GM18873 (cell line): Measurements from ENCODE around the gene CNBP.

Experiments used
- ATAC-seq: cut with Tn5 transposase; IDR thresholded peaks from one replicate; pipeline ENCODE4 v1.9.1; 2021; ENCODE audit warnings: mild to moderate bottlenecking, moderate library complexity, moderate number of reproducible peaks; ENCODE audit not compliant: unreplicated experiment, low FRiP score

Gene CNBP

GRCh38 chr3:129132097-129132866 lies 51.4 kb downstream of the CNBP start:
- no peak for ATAC-seq

GRCh38 chr3:129131465-129132088 lies 52.1 kb downstream of the CNBP start:
- no peak for ATAC-seq

GRCh38 chr3:129130291-129130813 lies 53.3 kb downstream of the CNBP start:
- ATAC-seq, result no peak

GRCh38 chr3:129128357-129129155 lies 55.1 kb downstream of the CNBP start:
- no peak for ATAC-seq

GRCh38 chr3:129126726-129127280 lies 56.9 kb downstream of the CNBP start:
- no peak for ATAC-seq

- ATAC-seq, result no peak
These were observed 60.2 kb downstream of the CNBP start for GRCh38 chr3:129123314-129124060.

- no peak for ATAC-seq
These were observed 61.2 kb downstream of the CNBP start for GRCh38 chr3:129122412-129123011.

- no peak for ATAC-seq
These were observed 61.8 kb downstream of the CNBP start, which contains the start of gene RAB43 for GRCh38 chr3:129121792-129122411. RAB43 (minus strand) TSS chr3:129121804; CDS start chr3:129121489, 315 bp downstream.

- no peak for ATAC-seq
These were observed 62.5 kb downstream of the CNBP start for GRCh38 chr3:129121016-129121791.

GRCh38 chr3:129120254-129121004 lies 63.3 kb downstream of the CNBP start:
- ATAC-seq, result peak; percentile 65

- ATAC-seq, result no peak
These were observed 64.2 kb downstream of the CNBP start for GRCh38 chr3:129119365-129120100.

GRCh38 chr3:129118745-129119144 lies 65.0 kb downstream of the CNBP start:
- no peak for ATAC-seq
